HG03103 (cell line): Measurements from ENCODE around the gene ODAD4.
"Not testable (repeated sequence)": the region's sequence is repeated elsewhere in the genome, so short reads cannot be mapped to it uniquely, and the experiment has no call there.

ENCODE experiments used
- ATAC-seq: cut with Tn5 transposase; IDR thresholded peaks from one replicate; pipeline ENCODE4 v1.9.1; 2021; ENCODE audit warnings: low read depth; ENCODE audit not compliant: unreplicated experiment

Gene ODAD4

DNA sequence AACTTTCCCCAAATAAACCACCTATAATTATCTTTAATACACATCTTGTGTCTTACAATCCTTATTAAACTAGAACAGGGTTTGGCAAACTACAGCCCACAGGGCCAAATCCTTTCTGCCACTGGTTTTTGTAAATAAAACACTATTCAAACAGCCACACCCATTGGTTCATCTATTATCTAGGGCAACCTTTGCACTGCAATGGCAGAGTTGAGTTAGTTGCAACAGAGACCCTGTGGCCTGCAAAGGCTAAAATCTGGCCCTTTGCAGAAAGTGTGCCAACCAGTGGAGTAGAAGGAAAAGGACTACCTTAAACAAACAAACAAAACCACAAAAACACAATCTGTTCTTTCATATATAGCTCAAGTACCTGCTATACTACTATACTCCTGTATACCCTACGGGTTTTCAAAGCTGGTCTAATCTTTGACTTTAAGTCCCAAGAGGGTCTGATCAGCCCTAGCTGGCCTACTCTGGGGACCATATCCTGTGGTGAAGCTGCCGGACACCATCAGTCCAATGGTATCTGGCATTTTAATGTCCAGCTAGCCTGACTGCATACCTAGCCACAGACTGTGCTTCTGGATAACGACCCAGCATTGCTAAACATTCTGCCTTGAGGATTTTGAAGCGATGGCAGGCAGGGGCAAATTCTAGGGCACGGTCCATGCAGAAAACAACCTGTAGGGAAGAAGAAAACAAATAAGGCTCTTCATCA lies 59.4 kb downstream of the ODAD4 start:
- no peak for ATAC-seq

DNA sequence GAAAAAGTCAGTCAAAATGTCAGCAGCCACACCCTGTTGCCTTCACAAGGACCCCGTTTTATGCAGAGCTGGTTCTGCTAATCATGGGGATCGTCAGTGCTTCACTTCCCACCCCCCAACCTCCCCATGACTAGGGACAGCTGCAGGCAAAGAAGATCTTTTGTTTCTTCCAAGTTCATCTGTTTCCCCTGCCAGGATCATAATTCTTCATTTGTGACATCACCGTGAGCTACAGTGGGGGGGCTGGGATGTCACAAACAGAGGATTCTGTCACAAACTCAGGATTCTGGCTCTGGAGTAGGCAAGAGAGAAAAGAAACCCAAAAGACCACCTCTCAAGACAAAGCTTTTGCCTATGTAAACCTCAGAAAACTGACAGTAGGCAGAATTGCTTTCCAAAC lies 62.2 kb downstream of the ODAD4 start:
- no peak for ATAC-seq

DNA sequence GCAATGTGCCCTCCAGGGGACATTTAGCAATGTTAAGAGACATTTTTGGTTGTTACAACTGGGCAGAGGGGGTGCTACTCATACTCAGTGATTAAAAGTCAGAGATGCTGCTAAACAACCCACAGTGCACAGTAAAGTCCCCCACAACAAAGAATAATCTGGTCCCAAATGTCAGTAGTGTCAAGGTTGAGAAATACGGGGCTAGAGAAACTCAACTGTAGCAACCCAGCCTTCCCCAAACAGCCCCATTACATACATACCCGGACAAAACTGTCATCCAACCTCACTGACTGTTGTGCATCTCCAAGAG lies 66.4 kb downstream of the ODAD4 start:
- no peak for ATAC-seq

DNA sequence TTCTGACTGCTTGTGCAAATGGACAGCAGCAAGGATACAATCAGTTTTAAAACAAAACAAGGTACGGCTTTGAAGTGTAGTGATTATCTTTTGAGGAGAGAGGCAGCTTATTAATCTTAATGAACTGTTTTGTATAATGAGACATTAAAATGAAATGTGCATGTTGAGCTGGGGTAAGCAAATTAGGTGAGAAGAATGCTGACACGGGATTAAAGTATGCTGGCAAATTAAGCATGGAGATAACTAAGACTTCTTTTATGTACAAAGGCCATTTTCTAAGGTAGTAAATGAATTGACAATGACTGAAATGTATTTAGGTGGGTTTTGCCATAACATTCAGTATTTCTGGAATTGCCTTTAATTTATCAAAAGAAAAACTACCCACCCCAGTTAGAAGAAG lies 68.1 kb downstream of the ODAD4 start:
- no peak for ATAC-seq

DNA sequence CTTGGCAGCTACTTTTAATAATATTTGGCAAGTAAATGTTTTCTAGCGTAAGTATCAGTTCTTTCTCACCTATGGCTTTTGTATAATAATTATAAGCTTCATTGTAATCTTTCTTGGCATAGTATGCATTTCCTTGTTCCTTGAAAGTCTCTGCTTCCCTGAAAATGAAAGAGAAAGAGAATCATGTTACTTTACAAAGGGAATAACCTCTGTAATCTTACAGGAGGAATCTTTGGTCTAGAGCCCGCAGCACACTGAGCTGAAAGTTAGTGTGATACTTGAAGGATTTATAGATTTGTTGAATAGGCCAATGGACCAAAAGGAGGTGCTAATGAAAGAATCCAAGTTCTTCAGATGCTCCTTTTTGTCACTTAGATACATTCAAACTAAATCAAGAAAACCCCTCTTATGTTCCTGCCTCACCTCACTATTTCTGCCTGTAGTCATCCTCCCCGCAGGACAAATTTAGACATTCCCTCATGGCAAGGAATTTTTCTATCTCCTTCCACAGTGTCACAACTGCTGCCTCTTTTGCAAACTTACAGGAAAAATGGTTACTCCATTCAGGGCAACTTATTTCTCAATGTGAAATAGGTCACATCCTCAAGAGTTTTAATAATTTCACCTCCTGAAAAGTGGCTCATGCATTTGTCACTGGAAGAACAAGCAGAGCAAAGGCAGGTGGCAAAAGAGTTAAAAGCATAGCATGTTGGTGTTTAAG lies 70.2 kb downstream of the ODAD4 start:
- no peak for ATAC-seq

DNA sequence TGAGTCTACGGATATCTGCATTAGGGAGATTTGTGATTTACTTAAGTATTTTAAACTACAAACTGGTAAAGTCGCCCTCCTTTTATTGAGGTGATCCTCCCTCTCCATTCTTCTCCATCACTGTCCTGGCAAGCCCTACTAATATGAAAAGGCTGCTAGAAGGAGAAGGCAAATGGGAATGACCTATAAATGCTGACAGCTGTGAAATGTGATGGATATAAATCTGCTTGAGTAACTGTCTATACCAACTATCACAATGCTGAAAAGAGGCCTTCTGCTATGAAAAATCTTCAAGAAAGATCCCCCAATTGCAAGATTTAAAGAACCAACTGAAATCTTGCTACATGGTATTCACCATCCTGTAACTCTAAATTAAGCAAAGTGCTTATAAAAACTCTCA lies 71.3 kb downstream of the ODAD4 start:
- no peak for ATAC-seq

DNA sequence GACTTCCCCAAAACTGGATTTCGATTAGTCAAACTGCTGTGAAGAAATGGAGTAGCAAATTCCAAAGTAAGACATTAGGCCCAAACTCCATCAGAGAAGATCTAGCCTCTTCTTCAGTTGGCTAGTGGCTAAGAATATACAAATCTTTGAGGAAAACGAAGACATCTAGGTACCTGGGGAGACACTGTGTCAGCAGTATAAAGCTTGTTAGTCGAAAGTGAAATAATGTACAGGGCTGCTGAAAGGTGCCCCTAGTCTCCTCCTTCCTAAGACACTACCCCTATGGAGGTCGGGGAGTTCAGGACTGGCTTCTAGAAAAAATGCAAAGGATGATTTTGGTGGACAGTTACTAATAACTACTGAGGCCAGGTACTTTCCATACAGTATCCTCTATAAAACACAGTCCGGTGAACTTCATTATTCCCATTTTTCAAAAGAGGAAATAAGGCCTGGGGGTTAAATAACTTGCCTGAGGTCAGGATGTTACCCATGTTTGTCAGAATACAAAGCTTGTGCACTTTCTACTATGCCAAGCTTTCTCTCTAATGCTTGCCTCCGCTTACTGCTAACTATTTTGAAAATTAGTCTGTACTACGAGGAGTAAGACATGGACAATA lies 71.9 kb downstream of the ODAD4 start:
- no peak for ATAC-seq

DNA sequence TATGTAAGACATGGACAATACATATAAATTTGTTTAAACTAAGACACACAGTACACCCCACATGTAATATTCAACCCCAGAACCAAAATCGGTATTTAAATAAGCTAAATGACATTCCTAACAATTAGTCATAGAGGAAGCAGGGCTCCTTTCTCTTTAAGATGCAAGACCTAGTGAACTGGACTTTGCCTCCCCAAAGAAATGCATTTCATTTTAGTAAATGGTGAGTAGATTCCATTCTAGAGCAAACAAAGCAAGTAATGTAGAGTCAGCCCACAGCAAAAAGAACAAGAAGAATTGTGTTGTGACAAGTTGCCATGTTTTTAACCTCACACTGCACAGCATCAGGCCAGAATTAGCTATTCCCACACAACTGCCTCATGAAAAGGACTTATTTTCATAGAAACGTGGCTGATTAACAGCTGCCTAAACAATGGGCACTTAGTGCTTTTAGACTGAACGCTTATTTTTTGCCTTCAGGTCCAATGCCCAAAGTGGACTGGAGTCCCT lies 72.4 kb downstream of the ODAD4 start:
- ATAC-seq, result no peak

DNA sequence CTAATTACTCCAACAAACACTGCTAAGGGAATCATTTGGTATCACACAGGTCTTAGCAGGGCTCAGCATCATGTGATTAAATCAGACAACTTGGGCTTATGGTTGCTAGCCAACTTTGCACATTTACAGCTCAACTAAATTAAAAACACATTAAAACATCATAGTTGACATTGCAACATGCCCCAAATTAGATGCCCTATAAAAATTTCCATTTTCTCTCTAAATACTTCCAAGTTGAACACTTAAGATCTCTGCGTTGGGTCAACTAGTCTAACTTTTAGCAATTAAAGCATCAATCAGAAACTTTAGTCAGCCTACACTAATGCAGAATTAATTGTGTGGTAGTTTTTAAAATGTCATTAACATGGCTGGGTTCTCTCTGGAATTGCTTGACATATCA lies 74.7 kb downstream of the ODAD4 start:
- ATAC-seq, result no peak

DNA sequence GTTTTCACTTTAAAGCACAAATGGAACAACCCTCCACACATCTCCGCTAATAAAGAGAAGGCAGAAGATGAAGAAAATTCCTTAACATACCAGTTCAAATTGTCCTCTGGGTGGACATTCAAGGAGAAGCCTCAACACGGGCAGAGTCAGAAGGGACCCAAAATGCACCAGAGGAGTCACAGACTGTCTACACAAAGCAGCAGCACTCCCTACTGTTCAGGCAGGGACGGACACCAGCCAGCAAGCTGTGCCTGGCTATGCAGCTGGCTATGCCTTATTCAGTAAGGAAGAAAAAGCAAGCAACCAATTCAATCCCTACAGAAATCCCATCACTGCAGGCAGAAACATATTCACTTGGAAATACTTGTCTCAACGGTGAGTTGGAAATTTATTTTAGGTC lies 78.8 kb downstream of the ODAD4 start:
- ATAC-seq, result no peak

DNA sequence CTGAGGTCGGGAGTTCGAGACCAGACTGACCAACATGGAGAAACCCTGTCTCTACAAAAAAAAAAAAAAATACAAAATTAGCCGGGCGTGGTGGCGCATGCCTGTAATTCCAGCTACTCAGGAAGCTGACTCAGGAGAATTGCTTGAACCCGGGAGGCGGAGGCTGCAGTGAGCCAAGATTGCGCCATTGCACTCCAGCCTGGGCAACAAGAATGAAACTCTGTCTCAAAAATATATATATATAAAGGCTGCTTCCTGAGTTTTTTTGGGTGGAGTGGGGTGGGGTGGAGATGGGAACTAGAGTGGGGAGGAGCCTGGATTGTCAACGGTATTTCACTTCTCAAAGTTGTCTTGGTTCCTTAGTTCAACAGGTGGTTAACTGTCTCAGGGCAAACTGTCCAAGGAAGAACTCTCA lies 79.9 kb downstream of the ODAD4 start:
- ATAC-seq, result not testable (repeated sequence)

DNA sequence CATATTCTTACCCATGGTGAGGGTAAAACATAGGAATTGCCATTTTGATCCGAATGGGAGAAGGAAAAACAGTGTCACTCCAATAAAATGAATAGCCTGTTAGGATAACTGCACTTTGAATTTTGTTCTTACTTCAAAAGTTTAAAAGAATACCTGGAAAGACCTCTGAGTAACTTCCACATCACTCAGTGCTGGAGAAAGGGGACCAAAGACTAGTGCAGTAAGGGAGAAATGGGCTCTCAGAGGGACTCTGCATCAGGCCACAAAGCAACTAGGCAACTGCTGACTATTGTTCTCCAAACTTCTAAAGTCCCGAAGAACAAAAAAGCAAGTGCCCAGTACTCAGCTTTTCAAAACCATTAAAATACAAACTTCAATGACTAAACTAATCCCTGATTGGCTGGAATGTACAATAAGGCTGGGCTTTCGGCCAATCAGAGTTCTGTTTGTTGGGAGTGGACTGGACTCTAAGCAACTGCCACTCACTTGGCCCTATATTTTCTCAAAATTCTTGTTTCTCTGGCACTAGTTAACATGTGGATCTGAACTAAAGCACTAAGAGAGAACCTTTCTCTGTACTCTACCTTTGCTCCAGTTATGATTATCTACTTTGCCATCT lies 80.6 kb downstream of the ODAD4 start:
- ATAC-seq, result no peak

DNA sequence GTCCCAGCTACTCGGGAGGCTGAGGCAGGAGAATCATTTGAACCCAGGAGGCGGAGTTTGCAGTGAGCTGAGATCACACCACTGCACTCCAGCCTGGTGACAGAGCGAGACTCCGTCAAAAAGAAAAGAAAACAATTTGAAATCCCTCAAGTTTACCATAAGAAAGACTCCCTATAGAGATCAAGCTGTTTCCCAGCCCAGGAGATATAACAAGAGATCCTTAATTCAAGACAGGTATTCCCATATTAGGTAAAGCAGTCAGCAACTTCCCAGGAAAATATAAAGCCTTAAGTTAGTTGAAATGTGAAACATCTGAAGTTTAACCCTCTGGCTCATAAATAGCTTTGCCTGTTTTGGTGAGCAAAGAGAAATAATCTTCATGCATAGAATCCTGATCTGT lies 81.9 kb downstream of the ODAD4 start:
- not testable (repeated sequence) for ATAC-seq

DNA sequence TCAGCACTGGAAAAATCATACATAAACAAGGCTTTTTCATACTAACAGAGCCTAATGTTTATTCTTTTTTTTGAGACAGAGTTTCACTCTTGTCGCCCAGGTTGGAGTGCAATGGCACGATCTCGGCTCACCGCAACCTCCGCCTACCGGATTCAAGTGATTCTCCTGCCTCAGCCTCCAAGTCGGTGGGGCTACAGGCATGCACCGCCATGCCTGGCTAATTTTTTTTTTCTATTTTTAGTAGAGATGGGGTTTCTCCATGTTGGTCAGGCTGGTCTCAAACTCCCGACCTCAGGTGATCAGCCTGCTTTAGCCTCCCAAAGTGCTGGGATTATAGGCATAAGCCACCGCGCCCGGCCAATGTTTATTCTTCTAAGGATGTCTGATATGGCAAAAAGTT lies 83.3 kb downstream of the ODAD4 start:
- ATAC-seq, result not testable (repeated sequence)
